ENCODE data around the gene TAS2R7. TPM values are rescaled to one million over a fixed set of nuclear protein-coding genes. Genes with fewer than 3 reads are reported as not detected.

TAS2R7 gene
- total RNA-seq, 4 donors from 2014 or later: not detected

DNA sequence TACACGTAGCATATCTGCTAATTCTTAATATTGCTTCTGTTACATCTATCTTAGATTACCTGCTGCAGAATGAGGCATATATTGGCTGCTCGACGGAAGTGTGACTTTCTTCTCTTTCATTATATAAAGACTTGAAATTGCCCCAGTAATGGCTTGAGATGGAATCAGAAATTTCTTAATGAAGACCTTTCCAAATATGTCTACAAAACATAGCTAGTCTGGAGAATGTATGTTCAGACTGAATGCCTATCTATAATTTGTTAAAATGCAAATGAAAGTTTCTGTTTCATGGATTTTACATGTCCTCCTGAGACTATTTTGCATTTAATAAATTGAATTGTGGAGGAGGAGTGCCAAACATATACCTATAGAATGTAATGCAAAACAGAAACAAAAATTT is 23.8 kb upstream of the TAS2R7 start, which contains the start of gene TAS2R10:
Gene TAS2R10, minus strand, starts transcription at position 101 of the 400 bp plus-strand sequence. Its CDS starts 89 bp downstream, at position 12.
- TF ChIP-seq, protein P1, sequence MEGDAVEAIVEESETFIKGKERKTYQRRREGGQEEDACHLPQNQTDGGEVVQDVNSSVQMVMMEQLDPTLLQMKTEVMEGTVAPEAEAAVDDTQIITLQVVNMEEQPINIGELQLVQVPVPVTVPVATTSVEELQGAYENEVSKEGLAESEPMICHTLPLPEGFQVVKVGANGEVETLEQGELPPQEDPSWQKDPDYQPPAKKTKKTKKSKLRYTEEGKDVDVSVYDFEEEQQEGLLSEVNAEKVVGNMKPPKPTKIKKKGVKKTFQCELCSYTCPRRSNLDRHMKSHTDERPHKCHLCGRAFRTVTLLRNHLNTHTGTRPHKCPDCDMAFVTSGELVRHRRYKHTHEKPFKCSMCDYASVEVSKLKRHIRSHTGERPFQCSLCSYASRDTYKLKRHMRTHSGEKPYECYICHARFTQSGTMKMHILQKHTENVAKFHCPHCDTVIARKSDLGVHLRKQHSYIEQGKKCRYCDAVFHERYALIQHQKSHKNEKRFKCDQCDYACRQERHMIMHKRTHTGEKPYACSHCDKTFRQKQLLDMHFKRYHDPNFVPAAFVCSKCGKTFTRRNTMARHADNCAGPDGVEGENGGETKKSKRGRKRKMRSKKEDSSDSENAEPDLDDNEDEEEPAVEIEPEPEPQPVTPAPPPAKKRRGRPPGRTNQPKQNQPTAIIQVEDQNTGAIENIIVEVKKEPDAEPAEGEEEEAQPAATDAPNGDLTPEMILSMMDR (IDR thresholded peaks at IDR 0.05; ENCODE audit: low read depth): no peak

- TF ChIP-seq, protein P1 (IDR thresholded peaks at IDR 0.05; ENCODE audit: low read depth): no peak
Measured at GRCh38 chr12:10824957-10825356, 22.5 kb upstream of the TAS2R7 start.

DNA sequence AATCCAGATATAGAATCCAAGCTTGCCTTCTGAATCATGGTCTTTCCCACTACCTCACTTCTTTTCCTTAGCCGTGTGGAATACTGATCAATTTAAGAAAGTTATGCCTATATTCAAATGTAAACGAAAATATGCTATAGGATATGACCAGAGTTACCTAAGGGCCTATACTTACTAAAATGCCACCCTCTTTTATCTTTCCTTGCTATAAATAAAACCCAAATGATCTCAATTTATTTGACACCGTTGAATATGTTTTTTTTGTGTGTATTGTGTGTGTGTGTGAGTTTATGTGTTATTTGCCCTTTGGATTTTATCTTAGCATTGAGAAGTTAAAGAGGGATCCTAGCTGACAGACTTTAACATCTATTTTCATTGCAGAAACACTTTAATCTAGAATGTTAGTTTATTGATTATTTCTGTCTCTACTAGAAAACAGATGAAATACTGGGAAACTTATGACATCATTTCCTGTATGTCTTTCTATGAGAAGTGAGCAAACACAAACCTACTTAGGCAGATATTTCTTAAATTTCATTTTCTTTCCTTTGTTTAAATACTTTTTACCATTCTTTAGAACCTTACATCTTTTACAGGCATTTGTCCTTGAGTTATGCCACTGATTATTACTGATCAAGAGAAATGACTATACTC is 9.6 kb upstream of the TAS2R7 start:
- TF ChIP-seq, protein P1 (IDR thresholded peaks at IDR 0.05; ENCODE audit: low read depth): no peak

DNA sequence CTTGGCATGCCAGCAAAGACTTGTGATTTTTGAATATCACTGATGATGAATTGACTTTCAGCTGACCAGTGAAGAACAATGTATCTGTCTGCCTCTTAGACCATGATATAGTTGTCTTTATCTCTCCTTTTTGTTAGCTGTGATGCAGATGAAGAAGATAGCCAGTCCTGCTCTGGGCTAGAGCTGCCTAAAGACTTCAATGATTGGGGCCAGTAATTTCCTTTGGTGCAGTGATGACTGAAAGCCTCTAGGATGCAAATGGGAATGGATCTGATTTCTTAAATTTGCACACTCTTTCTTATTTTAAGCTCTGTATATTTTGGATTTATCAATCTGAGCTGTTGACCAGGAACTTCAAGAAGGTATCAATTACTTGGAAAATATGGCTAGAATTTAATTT is 7.6 kb upstream of the TAS2R7 start, which contains the start of gene TAS2R9:
Gene TAS2R9, minus strand, starts transcription at position 101 of the 400 bp plus-strand sequence. Its CDS starts 93 bp downstream, at position 8.
- TF ChIP-seq, protein P1 (IDR thresholded peaks at IDR 0.05; ENCODE audit: low read depth): no peak

DNA sequence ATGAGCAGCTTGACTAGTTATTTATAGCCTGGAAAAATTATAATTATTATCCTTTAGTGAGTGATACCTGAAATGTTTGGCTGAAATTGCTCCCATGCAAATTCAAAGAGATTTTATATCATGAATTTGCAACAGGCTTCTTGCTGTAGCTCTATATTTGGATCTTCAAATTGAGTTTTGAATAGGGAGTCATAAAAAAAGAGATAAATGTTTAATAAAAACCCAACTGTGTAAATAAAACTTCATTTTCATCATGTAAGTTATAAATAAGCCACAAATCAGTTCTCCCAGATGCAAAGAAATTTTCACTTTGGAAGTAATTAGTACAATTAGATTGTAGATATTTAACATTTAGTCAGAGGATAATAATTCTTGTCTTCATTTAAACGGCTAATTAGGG is 4.8 kb upstream of the TAS2R7 start, which contains the start of gene TAS2R8:
Gene TAS2R8, minus strand, starts transcription at position 101 of the 400 bp plus-strand sequence. CDS start 306 bp downstream, outside the sequence.
- TF ChIP-seq, protein P1 (IDR thresholded peaks at IDR 0.05; ENCODE audit: low read depth): no peak

DNA sequence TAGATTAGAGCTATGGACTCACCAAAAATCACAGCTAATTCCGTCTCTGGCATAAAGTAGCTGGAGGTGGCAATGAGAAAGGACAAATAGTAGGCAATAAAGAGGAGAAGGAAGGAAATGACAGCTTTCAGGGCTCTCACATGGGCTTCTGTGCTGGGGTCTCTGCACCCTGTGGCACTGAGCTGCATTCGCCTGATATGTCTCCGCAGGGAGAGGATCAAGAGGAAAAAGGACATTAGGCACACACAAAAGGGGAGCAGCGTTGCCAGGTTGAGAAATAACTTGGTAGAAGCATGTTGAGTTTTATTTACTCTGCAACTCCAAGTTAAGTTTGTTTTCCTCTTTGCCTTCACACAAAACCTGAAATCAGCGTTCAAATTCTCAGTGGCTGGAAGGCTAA is 686 bp downstream of the TAS2R7 start:
- TF ChIP-seq, protein P1 (IDR thresholded peaks at IDR 0.05; ENCODE audit: low read depth): no peak

- TF ChIP-seq, protein P1 (IDR thresholded peaks at IDR 0.05; ENCODE audit: low read depth): no peak
Measured at GRCh38 chr12:10794222-10794621, 8.2 kb downstream of the TAS2R7 start.

Data from subcutaneous adipose tissue (tissue), 4 donors.